Erythroblast (primary cell): Measurements from ENCODE around the gene NXN.
"Not testable (repeated sequence)": the region's sequence is repeated elsewhere in the genome, so short reads cannot be mapped to it uniquely, and the experiment has no call there.

Experiments
- GATA1 ChIP-seq: IDR thresholded peaks from 2 replicates; pipeline ENCODE4 v1.6.1; 2011; ENCODE audit warnings: low read depth, mild to moderate bottlenecking, control low read depth, low read length, moderate library complexity
- POLR2A ChIP-seq: IDR thresholded peaks from 2 replicates; pipeline ENCODE4 v1.6.1; 2011; ENCODE audit warnings: mild to moderate bottlenecking, low read length

- TF ChIP-seq POLR2A, GATA1: not testable (repeated sequence)
These were observed 143.9 kb downstream of the NXN start for GRCh38 chr17:835721-836120.
